Gastroesophageal sphincter (tissue), 3 donors: ENCODE measurements around the gene LRIG1.

Experiments used
- CTCF ChIP-seq, 4 experiments: fragments of 200-600 bp in 2 of 4; fragments of 450-650 bp in 2 of 4; sonication (generic) in 1 of 4; IDR thresholded peaks; one replicate each; pipeline ENCODE4 v1.5.1; 2017 to 2019; ENCODE audit warnings: antibody characterized with exemption in 4 of 4, mild to moderate bottlenecking in 2 of 4, moderate library complexity in 2 of 4
- POLR2A ChIP-seq, 2 donors: fragments of 450-650 bp; IDR thresholded peaks; one replicate each; pipeline ENCODE4 v1.6.1; 2017; ENCODE audit warnings: antibody characterized with exemption in 2 of 2, mild to moderate bottlenecking in 2 of 2, moderate library complexity in 1 of 2
- POLR2AphosphoS5 ChIP-seq: sonication (generic); formaldehyde crosslinking; IDR thresholded peaks from one replicate; pipeline ENCODE4 v1.6.1; 2017; ENCODE audit warnings: antibody characterized with exemption

- TF ChIP-seq CTCF (IDR thresholded peaks at IDR 0.05) (no peak), POLR2A (IDR thresholded peaks at IDR 0.05) (no peak), POLR2AphosphoS5 (peak; percentile 53)
Observed at GRCh38 chr3:66406163-66406562, 94.7 kb downstream of the LRIG1 start.
